Middle frontal gyrus (tissue), 1 donor: ENCODE results near the gene REG1A.

Experiments
- DNase-seq: peaks from one replicate; pipeline ENCODE4 v3.0.0-alpha.2; 2015; ENCODE audit warnings: low spot score; ENCODE audit errors: extremely low spot score

The REG1A gene, protein sequence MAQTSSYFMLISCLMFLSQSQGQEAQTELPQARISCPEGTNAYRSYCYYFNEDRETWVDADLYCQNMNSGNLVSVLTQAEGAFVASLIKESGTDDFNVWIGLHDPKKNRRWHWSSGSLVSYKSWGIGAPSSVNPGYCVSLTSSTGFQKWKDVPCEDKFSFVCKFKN

DNA sequence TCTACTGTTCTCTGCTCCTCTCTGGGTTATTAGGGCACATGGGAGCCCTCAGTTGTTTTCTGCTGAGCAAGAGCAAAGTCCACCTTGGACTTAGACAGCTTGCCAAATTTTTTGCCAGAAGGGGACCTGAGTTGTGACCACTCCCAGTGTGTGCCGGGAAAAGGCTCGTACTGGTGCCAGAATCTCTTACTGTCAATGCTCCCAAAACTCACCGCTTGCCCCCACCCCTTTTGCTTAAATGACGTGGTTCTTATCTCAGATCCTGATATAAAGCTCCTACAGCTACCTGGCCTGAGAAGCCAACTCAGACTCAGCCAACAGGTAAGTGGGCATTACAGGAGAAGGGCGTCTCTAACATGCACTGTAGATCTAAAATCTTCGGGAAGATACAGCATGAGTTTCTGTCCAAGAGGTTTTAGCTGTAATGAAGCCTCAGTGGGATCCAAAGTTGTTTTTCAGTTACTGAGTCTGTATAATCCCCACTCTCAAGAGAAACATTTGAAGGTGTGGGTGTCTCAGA lies at the start of gene REG1A:
Gene REG1A (plus strand): TSS at position 295 of the 520 bp plus-strand sequence. CDS start 374 bp downstream, outside the sequence.
- no peak for DNase-seq

DNA sequence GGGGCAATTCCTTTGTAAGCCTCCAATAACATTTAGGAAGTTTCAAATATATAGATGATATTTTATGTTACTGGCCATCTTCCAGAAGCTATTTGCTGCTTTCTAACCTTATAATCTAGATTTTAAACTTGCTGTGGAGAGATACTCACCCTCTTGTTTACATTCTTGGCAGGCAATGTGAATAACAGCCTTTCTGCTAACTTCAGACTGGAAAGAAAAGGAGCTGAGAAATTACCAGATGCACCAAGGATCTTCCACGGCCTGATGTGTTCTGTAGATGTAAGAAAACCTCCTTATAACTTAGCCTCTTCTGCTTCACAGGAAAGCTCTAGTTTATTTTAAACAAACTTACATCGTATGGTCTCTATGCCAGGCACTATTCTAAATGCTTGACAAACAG lies 49.2 kb upstream of the REG1A start:
- peak; percentile 50 for DNase-seq

DNA sequence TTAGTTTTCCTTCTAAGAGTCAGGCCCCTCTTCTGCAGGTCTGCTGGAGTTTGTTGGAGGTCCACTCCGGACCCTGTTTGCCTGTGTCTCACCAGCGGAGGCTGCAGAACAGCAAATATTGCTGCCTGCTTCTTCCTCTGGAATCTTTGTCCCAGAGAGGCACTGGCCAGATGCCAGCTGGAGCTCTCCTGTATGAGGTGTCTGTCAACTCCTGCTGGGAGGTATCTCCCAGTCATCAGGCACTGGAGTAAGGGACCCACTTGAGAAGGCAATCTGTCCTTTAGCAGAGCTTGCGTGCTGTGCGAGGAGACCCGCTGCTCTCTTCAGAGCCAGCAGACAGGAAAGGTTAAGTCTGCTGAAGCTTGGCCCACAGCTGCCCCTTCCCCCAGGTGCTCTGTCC lies 37.3 kb upstream of the REG1A start:
- no peak for DNase-seq

DNA sequence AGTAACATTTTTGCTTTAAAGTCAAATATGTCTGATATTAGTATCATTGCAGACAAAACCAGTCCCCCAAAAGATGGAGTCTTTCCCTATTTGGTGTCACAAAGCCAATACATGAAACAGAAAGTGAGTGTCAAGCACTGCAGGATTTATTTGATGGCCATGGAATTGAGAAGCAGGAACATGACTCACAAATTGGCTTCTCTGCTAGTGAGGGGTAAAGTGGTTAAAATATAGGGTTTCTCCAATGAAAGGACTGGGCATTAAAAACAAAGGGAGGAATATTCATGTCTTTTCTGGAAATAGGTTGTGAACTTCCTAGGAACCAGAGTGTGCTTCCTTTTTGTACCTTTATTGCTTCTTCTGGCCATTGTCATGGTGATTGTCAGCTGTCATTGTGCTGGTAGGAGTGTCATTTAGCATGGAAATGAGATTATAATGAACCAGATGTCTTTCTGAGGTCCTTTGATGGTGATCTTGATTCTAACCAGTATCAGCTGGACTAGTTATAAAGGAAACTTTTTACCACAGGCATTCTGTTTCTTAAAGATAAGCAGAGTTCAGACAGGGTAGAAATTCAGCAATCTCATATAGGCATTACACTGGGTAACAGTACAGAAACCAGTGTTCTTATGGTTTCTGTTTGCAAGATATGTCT lies 36.6 kb upstream of the REG1A start:
- no peak for DNase-seq

DNA sequence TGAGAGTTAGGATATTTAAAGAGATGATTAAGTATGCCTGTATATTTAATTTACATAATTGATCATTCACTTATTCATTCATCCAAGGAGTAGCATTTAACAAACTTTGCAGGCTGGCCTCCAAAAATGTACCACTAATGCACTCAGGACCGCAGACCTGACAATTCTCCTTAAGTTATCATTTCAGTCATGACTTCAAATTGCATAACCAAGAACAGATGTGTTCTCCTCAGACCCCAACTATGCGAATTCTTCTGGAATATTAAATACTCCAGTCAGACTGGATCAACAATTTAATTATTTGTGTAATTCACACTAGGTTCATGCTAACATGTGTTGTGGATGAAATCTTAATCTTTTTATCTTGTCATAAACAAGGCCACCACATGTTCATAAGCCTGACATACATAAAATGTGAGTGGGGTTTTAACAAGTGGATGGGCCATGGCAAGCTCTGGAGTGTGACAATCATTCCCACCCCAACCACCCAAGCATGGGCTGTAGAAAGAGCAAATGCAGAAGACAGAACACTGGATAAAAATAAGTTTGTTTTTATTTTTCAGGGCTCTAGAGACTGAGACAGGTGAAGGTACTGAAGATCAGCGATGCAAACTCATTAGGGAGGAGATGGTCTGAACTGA lies 35.7 kb upstream of the REG1A start:
- no peak for DNase-seq

DNA sequence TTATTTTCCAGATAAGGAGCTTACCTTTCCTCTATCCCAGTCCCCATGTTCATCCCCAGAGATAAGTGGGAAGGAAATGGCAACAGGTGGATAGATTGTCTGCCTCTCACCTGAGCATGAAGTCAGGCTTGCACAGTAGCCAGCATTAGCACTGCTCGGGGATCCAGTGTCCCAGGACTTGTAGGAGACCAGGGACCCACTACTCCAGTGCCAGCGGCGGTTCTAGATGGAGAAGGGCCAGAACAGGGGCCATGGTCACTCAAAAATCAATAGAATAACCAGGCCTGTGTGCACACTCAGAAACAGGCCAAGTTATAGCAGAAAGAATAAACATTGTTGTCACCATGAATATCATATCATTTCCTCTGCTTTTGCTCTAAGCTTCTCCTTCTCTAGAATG lies 34.9 kb upstream of the REG1A start:
- no peak for DNase-seq

DNA sequence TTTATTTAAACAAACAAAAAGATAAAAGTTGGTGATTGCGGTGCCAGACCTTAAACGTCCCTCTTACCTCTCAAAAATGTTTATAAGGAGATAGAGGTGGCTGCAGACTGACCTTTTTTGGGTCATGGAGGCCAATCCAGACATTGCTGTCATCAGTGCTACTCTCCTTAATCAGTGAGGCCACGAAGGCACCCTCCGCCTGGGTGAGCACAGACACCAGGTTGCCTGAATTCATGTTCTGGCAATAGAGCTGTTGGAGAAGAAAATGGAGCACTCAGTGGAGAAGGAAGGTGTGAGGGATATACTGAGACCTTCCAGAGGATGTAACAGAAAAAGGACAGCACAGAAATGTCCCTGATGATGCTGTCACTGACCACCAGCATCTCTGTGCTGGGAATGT lies 34.0 kb upstream of the REG1A start:
- no peak for DNase-seq

DNA sequence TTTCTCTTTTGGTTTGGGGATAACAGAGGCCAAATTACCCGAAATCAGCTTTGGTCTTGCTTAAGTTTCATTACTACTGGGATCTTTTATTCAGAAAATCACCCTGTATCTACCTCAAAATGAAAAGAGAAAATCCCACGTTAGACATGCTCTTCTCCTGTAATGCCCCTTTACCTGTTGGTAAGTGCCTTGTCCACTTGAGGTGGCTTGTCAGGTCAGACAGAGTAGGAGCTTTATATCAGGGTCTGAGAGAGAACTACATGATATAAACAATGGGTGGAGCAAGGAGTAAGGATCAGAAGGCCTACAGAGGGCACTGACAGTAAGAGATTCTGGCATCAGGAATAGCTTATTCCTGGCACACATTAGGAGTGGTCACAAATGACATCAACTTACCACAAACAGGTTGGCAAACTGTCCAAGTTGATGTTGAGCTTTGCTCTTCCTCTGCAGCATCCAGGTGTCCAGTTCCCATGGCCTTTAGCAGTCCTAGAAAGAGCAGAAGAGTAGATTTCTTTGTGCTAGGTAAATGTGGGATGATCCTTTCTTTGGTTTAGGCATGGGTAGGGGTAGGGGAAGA lies 32.4 kb upstream of the REG1A start, which contains the start of gene REG1B:
Gene REG1B (minus strand): TSS at position 209 of the 580 bp plus-strand sequence. CDS start 381 bp downstream, outside the sequence.
- no peak for DNase-seq

DNA sequence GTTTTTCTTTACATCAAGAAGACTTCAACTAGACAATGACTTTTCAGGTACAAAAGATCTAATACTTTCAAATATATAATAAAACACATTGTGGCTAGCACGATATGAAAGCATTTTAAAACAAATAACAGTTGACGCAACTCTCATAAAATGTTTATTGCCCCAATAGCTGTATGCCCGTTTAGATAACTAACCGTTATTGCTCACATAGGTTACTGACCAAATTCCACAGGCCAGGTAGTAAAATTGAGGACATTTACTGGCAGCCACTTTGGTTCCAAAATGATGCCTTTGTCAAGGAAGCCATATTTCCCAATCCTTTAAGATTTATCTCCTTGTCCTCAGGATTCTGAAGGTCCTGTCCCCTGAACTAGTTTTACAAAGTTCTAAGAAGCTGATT lies 29.6 kb upstream of the REG1A start:
- DNase-seq = no peak

DNA sequence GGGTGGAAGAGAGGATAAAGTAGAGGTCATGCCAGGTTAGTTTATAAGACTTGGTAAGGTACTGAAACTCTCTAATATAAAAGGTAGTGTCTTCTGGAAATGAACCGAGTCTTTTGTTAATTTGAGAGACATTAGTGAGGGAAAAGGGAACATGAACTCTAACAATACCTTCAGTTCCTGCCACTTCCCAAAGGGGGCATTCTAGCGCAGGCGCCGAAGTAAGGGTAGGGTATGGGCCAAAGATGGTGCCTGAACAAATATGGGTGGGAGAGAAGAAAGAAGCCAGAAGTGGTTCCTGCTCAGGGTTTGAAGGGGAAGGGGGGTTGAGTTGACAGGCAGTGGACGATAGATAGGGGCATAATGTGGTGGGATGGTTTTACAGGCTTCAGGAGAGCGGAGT lies 22.4 kb upstream of the REG1A start:
- no peak for DNase-seq

DNA sequence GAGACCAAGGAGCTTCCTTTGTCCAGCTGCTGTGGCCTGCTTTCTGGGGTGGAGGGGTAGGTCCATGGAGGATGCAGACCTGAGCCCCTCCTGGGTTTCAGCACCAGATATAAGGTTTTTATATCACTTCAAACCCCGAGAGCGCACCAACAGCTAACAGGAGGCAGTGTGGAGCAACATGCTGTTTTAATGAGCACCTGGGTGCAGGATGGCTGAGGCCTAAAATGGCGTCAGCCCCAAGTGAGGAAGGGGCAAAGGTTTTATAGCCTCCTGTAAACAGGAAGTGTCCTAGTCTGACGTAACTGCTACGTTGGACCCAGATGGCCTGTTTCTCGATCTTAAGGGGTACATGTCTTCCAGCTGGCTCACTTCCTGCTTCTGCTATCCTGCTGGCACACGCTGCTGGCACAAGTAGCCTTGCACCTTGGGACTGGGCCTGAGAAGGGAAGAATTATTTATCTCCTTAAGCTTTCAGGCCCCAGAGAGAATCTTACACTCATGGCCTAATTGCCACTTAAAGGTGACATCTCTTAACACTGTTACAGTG lies 21.1 kb upstream of the REG1A start:
- DNase-seq = no peak

DNA sequence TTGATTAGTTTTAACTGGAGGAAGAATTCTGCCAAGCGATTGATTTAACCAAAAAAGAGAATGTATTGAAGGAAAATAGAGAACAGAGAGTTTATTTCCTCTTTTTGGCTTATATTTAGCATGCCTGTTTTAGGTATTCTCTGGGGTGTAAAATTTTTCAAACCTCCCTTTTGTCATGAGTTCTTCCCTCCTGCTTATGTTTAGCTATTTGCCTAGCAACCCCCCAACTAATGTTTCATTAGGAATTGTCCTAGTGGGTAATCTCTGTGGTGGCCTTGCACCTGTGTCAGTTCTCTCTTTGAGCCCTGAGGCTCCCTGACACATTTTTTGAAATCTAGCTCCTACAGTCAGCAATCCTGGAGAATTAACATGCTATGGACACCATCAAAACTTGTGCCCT lies 20.0 kb upstream of the REG1A start:
- no peak for DNase-seq

DNA sequence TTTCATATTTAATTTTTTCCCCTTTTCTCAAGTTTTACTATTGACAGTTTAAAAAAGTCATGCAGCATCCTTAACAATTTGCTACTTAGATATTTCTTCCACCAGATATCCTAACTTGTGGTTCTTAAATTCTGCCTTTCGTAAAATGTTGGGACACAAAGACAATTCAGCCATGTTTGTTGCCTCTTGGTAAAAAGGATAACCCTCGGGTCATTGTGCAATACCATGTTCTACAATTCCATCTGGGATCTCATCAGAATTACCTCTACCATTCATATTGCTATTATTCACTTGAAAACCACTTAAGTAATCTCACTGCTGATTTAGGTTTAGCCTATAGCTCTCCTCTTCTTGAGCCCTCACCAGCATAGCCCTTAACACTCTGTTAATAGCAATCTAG lies 19.3 kb upstream of the REG1A start:
- DNase-seq = no peak

DNA sequence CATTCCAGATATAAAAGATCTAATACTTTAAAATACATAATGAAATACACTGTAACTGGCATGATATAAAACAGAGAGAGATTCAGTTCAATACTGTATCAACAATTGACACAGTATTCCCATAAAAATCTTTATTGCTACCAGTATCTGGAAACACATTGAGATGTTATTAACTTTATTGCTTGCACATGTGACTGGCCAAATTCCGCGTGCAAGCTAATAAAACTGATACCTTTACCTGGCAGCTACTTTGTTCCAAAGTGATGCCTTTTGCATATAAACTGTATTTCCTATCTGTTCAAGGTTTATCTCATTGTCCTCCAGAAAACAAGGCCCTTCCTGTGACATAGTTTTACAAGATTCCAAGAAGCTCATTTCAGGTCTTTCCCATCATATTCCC lies 17.1 kb upstream of the REG1A start:
- no peak for DNase-seq

DNA sequence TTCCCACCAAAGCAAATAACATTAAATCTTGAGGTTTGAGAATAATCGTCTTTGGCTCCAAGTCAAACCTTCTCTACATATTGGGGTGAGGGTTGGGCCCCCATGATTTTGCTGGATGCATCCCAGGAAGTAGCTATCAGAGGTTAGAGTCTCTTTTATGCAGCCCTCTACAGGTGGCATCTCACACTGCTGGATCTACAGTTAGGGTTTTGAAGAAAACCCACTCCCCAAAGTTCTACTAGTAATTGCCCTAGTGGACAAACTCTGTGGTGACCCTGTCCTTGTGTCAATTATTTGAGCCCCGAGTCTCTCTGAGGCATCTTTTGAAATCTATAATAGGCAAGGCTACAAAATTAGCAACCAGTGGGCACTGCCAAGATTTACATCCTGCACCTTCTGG lies 15.0 kb upstream of the REG1A start:
- no peak for DNase-seq

DNA sequence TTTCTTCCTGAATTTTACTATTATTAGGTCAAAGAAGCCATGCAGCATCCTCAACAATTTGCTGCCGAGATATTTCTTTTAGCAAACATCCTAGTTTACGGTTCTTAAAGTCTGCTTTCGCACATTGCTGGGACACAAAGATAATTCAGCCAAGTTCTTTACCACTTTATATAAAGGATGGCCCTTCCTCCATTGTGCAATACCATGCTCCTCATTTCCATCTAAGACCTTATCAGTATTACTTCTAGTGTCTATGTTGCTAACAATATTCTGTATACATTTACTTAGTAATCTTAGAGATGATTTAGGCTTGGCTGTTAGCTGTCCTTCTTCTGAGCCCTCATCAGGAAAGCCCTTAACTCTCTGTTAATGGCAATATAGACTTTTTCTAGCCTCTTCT lies 8.0 kb upstream of the REG1A start:
- no peak for DNase-seq

DNA sequence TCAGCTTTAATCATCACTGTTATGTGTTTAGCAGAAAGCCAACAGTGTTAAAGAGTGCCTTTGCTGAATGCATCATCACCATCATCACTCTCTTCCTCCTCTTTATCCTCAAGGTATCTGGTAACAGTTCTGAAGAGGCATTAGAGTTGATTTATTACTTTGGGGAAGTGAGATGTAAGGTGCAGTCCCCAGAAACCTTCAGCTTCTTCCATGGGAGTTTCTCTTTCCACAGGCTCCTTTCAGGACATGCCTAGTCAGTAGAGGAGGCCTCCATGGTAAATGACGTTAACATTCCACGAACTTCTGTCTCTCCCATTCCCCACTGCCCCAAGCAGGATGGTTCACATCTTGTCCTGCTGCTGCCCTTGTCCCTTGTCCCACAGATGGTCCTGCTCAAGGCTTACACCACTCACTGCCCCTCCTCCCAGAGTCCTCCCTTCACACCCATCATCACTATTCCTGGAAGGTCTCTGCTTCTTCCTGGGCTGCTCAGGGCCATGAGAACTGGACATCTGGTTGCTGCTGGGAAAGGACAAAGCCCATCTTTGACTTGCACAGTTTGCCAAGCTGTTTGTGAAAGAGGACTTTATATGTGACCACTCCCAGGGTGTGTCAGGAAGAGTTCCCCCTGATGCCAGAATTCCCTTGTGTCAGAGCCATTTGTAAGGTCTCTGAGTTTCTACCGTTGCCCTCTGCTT lies 5.3 kb upstream of the REG1A start:
- DNase-seq = no peak

DNA sequence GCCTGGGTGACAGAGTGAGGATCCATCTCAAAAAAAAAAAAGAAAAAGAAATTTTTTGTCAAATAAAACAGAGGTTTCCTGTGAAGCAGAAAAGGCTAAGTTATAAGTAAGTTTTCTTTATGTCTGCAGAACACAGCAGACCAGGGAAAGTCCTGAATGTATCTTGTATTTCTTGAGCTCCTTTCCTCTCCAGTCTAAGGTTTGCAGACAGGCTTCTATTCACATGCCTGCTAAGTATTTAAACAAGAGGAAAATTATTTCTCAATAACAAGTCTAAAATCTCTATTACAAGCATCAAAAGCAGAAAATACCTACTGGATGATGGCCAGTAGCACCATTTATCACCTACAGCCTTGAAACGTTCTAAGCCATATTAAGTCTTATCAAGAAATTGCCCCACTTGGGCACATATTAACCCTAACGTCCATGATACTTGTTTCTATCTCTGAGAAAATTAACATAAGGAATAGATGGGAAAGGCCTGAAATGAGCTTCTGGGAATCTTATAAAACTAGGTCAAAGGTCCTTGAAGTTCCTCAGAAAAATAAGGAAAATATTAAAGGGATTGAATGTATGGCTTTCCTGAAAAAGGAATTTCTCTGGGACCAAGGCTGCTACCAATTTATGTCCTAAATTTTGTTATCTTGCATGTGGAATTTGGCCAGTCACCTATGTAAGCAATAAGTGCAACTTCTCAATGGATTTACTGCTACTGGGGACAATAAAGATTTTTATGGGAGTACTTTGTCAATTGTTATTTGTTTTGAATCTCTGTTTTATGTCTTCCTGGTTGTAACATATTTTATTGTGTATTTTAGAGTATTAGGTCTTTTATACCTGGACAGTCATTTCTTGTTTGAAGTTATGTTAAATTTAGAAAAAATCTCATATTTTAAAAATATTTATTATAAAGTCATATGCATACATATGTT lies 3.0 kb upstream of the REG1A start:
- DNase-seq = no peak

DNA sequence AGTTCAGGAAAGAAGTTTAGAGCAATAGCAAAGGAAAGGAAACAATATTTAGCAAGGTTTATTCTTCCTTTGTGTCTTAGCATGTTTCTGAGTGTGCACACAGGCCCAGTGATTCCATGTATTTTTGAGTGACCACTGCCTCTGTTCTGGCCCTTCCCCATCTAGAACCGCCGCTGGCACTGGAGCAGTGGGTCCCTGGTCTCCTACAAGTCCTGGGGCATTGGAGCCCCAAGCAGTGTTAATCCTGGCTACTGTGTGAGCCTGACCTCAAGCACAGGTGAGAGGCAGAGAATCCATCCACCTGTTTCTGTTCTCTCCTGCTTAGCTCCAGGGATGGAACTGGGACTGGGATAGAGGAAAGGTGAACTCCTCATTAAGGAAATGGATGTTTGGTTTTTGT lies 2.4 kb downstream of the REG1A start:
- no peak for DNase-seq
